ENCODE measurements around the gene CD52.

CD52 gene

DNA sequence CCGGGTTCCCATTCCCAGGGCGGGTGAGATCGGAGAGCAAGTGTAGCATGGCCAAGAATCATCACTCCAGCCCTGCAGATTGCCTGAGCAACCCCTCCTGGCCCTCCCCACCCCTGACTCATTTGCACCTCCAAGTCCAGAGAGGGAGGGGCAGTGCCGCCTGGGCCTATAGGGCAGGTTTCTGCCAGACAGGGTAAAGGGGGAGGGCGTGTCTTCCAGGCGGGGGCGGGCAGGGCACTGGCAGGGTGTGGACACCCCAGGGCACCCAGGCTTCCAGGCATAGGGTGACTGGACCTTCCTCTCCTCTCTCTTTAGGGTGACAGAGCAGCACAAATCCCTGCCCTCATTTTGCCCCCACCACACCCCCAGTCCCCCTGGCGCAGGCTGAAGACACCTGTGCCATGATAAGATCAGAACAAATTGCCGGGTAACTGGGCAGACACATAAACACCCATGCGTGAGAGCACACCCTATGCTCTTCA is 39.4 kb downstream of the CD52 start:
- DNase-seq = no peak

GRCh38 chr1:26358411-26359384 is 40.9 kb downstream of the CD52 start:
- DNase-seq = no peak

DNA sequence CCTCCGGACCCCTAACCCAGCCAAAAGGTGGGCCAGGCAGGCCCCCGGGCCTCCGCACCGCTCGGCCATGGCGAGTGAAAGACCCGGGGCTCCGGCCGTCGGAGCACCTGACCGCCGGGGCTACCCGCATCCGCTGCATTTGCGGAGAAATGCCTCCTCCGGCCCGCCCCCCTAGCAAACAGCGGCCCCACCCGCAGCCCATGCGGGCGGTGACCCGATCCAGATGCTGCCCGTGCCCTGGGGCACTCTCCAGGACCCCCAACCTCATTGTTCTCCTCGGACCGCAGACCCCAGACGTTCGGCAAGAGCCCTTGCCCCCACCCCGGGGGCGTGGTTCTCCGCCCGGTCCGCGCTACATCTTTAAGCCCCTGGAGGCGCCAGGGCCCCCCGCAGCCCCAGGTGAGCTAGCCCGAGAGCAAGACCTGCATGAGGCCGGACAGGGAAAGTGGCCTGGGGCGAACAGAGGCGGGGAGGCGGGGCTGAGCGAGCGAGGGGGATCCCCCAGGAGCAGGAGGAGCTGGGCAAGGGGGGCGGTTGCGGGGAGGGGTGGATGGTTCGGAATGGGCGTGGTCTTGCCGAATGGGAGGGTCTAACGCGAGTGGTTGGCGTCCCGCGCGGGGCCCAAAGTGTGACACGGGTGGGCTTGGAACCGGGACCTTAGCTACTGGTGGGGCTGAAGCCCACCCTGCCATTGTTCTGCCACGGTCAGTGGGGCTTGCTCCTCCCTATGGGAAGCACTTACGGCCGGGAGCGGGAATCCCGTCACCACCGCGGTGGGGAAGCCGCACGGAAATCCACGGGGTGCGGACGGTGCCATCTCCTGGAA is 42.4 kb downstream of the CD52 start:
- DNase-seq = no peak

DNA sequence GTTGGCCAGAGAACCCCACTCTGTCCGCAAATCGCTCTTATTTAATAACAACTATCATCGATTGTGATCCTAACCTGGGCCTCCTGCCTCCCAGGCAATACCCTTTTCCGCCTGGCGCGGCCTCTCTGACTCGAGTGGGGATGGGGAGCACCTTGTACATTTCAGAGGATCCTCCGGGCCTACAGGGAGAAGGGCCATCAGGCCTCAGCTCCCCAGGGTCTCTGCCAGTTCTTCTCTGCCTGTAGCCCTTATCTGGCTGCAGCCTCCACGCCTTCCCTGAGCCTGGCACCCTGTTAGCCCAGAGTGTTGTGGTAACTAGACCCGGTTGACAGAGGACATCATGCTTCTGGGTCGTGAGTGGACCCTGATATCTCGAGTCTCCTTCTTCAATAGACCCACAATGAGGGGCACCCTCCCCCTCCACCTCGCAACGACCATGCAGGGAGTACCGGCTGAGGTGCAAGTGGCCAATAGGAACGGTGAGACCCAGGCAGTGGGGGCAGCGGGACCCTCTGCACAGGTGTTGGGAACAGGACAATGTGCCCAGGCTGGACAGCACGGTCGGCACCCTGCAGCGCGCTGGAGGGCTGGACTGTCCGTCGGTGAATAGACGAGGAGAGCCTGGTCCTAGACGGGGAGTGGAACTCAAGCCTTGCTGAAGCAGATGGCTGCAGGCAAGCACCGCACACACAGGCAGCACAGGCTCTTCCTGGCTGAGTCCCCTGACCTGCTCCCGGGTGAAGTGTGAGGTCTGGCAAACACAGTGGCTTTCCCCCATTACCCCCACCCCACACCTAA is 43.2 kb downstream of the CD52 start:
- DNase-seq = no peak

DNA sequence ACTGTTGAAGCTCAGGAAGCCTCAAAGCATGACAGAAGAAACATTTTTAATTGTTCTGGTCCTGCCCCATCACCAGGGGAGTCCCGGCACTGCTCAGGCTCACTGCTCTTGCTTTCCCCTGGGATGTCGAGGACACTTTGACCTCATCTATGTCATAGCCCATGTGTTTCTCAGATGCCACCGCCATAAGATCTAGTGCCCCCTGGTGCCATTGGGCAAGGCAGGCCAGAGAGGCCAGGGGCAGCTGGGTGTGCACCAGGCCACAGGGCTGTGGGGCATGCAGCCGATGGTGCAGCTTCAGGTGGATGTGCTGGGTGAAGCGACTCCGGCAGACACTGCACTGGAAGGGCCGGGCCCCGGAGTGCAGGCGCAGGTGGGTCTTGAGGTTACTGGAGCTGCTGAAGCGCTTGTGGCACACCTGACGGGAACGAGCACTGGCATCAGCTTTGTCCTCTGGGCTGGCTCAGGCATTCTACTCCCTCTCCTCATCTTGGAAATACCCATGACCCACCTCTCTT is 43.9 kb downstream of the CD52 start:
- no peak for DNase-seq

DNA sequence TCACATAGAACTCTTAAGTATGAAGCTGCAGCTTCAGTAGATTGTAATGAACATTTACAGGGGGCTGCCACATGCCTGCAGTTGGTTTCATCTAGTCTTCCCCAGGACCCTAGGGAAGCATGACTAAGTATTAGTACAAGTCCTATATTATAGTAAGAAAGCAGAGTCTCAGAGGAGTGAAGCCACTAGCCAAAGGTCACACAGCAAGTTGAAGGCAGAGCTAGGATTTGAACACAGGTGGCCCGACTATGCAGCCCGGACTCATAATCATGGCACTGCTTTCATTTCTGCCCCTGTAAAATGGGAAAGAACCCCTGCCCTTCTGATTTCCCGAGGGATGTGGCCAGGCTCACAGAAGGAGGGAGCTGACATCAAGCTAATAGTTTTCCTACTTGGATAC is 44.6 kb downstream of the CD52 start:
- DNase-seq = no peak

DNA sequence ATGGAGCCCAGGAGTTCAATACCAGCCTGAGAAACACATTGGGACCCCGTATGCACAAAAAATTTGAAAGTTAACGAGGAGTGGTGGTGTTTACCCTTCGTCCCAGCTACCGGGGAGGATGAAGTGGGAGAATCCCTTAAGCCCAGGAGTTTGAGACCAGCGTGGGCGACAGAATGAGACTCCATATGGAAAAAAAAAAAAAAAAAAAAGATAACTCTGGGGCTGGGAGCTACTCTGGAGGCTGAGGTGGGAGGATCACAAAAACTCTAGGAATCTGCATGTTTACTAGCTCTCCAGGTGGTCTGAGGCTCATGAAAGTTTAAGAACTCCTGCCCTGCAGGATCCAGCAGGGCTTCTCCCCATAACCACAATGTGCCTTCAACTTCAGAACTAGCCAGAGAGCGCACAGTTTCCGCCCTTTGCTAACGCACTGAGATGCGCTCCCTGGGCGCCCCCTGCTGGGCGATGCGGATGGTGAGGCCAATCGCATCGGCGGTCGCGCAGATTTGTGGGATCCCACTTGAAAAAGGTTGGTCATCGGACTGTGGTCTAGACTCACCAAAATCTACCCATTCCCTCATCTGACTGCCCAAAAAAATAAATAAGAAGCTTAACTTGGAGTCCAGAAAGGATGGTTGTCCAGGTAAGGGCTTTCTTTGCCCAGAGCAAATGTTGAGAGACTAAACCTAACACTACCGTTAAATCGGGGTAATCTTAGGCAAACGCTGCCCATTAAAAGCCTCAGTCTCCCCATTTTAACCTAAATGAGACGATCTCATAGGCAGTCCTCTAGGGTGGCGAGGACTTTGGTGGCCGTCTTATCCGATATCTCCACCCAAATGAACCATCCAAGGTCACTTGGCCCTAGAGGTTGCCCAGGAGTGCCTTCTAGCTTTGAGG is 46.0 kb downstream of the CD52 start:
- peak; percentile 60 to 84 (median 65) for DNase-seq

- DNase-seq = no peak
Observed at GRCh38 chr1:26364956-26365355, 47.2 kb downstream of the CD52 start.

DNA sequence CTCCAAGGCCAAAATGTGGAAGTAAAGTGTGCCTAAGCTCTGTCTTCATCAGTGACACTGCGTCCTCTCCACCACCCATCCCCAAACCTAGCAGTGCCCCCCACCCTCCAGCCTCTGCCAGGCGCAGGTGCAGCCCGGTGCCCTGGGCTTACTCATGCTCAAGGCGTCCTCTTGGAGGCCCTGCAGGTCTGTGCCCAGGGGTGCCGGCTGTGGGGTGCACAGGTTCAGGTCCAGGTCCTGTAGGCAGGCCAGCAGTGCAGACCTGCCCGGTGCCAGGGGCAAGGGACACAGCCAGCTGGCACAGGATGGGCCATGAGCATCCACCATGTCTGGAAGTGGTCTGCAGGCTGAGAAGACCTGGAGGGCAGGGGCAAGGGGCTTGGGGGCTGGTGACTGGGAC is 49.7 kb downstream of the CD52 start:
- DNase-seq = no peak

DNA sequence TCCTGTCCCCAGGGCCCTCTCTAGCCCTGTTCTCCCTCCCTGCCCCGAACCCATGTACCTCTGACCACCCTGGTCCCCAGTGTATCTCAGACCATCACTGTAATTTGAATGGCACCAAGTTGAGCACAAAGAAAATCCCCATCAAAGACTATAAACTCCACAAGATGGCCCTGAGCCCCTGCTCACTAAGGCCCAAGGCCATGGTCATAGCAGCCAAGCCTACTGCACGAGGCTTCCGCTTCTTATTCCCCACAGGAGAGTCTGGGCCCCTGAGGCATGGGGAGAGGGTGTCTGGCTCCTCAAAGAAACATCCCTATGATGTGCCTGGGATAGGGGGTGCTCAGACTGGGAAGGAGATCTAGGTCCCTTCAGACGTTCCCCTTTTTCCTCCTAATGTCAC is 50.2 kb downstream of the CD52 start:
- no peak for DNase-seq

- DNase-seq = no peak
Observed at GRCh38 chr1:26368486-26368885, 50.7 kb downstream of the CD52 start.
